HG02840 (cell line): ENCODE data around the gene WASL.
"Not testable (repeated sequence)": the region's sequence is repeated elsewhere in the genome, so short reads cannot be mapped to it uniquely, and the experiment has no call there.

Source experiments
- ATAC-seq: cut with Tn5 transposase; IDR thresholded peaks from one replicate; pipeline ENCODE4 v1.9.1; 2021; ENCODE audit warnings: mild to moderate bottlenecking, moderate library complexity, moderate number of reproducible peaks; ENCODE audit not compliant: unreplicated experiment, low FRiP score

WASL gene

DNA sequence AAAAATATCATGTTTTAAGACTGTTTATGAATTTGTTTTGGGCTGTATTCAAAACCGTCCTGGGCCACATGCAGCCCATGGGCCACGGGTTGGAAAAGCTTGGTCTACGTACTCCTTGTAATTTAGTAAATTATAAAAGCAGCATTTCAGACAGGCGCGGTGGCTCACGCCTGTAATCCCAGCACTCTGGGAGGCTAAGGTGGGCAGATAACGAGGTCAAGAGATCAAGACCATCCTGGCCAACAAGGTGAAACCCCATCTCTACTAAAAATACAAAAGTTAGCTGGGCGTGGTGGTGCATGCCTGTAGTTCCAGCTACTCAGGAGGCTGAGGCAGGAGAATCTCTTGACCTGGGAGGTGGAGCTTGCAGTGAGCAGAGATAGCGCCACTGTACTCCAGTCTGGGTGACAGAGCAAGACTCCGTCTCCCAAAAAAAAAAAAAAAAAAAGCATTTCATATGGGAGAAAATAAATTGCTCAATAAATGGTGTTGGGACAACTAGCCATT is 11.6 kb downstream of the WASL start:
- ATAC-seq, result not testable (repeated sequence)

DNA sequence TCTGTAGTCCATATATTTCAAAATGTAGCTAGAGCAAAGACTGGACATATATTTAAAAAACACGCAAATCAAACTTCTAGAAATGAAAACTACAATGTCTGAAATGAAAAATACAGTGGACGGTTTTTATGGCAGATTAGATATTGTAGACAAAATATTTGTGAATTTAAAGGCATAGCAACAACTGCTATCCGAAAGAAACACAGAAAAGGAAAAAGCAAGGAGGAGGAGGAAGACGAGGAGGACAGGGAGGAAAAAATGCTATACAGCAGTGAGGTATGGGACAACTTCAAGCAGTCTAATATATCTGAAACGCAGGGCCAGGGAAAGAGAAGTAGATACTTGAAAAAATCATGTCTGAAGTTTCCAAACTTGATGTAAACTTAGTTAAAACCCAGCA is 13.3 kb downstream of the WASL start:
- no peak for ATAC-seq

DNA sequence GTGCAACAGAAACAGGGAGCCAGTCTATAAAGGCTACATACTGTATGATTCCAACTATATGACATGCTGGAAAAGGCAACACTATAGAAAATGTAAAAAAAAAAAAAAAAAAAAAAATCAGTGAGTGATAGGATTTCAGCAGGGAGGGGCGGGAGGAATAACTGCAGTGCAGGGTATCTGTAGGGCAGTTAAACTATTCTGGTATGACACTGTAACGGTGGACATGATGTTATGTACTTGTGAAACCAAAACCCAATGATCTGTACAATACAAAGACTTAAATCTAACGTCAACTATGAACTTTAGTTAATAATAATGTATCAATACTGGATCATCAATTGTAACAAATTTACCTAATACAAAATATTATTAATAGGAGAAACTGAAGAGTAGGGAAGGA is 14.3 kb downstream of the WASL start:
- no peak for ATAC-seq

GRCh38 chr7:123732413-123733091 is 16.3 kb downstream of the WASL start:
- no peak for ATAC-seq

DNA sequence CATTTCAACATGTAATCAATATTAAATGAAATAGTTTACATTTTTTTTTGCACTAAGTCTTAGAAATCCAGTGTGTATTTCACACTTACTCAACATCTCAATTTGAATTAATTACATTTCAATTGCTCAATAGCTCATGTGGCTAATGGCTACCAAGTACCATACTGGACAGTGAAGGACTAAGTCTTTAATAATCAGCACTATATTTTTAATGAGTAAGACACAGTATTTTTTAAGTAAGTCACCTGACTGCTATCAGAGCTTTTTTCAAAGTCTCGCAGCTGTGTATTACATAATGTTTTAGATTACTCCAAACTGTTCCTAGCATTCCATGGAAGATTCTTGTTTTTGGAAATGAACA is 19.6 kb downstream of the WASL start:
- ATAC-seq, result no peak

DNA sequence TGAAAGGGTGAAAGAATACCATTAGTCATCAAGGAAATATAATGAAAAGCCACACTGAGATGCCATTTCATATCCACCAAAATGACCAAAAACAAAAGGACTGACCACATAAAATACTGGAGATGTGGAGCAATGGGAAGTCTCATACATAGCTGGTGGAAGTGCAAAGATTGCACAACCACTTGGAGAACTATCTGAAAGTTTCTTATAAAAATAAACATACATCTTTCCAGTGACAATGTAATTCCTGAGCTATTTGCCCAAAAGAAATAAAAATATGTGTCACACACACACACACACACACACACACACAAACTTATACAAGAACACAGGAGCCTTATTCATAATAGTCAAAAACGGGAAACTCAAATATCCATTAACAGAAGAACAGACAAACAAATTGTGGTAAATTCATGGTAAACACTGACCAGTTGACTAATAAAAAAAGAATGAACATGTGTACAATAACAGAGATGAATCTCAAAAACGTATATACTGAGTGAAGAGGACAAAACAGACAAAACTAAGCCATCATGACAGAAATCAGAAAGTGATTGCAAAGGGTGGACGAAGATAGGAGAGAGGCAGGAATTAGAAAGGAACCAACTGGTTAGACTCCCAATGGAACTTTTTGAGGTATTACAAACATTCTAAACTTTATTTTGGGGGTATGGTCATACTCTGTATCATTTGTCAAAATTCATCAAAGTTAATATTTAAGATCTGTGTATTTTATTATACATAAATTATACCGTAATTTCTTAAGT is 21.5 kb downstream of the WASL start:
- ATAC-seq, result no peak

DNA sequence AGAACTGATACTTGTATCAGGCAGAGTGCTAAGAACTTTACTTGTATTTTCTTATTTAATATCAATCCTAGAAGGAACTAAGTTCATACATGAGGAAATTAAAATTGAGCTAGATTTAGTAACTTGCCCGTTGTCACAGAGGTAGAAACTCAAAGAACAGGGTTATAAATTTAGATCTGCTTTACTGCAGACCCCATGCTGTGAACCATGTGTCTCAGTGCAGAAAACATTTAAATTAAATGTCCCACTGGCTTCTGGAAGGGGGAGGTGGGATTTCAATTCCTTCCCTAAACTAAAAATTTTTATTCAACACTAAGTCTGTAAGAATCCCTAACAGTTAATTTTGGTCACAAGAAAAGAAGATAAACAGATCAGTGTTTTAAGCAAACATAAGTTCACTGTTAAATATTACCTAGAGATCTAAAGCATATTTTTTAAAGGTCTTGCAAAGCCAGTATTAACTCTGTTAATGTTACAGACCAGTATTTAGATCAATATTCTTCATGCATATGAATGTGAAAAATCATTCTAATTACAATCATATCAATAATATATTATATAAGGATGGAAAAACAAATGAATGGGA is 23.1 kb downstream of the WASL start:
- ATAC-seq, result no peak

DNA sequence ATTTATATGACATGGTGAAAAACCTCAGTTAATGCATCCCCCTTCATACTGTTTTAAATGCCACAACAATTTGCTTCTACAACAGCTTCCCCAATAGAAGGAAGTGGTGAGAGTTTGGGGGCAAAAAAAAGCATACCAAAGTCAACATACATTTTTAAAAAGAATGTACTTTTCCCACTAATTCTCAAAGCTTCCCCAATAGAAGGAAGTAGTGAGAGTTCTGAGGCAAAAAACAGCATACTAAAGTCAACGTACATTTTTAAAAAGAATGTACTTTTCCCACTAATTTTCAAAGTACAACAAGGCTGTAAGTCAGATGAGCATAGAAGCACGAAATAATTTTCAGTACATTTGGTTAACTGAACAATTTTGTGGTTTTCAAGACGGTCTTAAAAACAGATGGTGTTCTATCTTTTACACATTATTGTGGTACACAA is 24.0 kb downstream of the WASL start:
- ATAC-seq, result no peak

DNA sequence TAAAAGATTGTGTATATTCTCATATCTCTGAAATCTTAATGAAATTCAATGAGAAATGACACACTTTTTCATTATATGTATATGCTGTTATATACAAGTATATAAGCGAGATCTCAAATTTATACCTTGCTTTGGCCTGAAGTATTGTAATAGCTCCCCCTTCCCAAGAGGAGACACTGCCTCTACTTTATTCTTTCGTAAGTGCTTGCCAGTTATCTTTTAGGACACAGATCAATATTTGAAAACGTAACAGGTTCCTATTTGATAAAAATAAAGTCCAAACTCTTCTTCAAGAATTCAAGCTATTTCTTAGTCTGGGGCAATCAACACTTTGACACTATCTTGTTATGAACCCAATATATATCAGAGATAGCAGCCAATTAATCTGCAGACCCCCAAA is 24.9 kb downstream of the WASL start:
- no peak for ATAC-seq

GRCh38 chr7:123720527-123720926 is 28.3 kb downstream of the WASL start:
- ATAC-seq, result not testable (repeated sequence)

DNA sequence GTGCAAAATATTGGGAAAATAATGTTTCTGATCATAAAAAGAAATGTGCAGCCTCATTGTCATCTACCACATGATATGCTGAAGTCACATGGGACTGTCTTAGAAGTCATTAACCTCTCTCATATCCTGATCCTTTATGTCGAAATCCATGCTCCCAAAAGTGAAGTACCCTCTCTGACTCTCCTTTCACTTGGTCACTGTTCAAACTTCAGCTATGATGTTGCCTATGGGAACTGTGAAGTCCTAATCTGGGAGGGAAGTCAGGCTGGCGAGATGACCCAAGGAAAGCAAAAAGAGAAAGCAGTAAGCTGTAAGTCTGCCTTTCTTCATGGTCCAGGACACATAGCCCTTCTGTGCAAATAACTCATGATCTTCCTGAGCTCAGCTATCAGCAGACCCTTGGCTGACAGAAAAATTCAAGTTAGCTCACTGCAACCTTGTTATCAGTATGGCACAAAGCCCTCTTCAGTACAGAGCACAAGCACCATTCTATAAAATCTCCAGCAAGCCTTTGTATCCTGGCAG is 29.5 kb downstream of the WASL start:
- no peak for ATAC-seq

- ATAC-seq, result no peak
Measured at GRCh38 chr7:123718773-123719172, 30.0 kb downstream of the WASL start.

DNA sequence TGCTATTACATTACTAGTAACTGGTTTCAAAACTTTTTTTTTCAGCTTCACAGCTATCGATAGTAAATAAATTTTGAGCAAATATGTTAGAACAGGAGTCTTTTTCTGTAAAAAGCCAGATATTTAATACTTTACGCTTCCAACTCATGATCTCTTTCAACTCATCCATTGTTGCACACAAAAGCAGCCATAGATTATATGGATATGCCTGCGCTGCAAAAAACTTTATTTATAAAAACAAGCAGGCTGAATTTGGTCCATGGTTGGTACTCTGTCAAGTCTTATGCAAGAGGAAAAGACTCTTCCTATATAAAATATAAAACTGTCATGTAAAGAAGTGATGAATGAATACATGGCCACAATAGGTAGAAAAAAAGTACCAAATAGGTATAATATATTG is 31.1 kb downstream of the WASL start:
- ATAC-seq, result no peak

GRCh38 chr7:123716877-123717276 is 31.9 kb downstream of the WASL start:
- no peak for ATAC-seq

GRCh38 chr7:123715799-123716198 is 33.0 kb downstream of the WASL start:
- ATAC-seq, result no peak

DNA sequence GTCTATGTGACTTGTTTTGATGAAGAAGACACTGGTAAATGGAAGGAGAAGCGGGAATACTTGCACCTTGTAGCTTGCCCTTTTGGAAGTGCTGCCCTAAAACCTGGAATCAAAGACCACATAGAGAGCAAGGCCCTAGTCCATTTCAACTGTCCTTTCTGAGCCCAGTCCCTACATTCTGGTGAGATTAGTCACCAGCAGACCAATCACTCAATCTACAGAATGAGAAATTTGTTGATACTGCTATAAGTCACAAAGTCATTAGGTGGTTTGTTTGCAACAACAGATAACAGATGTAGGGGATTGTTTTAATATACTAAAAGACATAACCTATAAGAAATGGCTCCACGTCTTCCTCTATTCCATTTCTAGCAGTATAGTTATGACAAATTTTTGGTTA is 33.6 kb downstream of the WASL start:
- ATAC-seq, result no peak

- ATAC-seq, result no peak
Measured at GRCh38 chr7:123714296-123715080, 34.3 kb downstream of the WASL start.

DNA sequence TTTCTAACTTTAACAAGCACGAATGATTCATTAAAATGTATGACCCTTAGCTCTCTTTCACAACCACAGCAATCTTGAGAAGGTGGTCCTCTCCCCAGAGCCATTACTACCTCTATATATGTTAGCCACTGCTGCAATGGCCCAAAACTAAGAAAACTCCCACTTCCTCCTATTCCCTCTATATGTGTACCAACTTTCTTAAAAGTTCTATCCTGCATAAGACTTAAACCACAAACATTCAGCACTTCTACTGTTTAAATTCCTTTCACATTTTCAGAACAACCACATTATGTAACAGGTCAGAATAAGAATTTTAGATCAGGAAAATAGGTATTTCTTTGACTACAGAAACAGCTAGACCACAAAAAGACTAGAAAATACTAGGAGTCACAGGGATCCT is 36.2 kb downstream of the WASL start:
- no peak for ATAC-seq

DNA sequence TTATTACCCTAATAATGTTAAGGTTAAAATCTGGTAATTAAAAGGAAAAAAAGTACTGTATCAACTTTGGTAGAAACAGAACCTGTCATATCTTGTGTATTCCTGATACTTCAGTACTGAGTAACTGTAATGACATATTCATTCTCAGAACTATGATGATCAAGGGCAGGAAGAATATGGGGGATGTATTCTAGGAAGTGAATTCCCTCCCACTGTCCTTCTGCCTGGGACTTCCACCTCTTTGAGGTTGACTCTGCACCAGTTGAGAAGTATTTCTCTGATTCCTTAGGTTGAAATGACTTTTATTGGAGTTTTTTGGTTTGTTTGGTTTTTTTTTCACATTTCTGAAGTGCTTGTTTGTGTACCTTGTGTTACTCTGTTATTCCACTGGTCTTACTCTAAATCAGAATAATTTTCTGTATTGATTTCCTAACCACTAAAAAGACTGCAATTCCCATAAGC is 36.9 kb downstream of the WASL start:
- no peak for ATAC-seq

DNA sequence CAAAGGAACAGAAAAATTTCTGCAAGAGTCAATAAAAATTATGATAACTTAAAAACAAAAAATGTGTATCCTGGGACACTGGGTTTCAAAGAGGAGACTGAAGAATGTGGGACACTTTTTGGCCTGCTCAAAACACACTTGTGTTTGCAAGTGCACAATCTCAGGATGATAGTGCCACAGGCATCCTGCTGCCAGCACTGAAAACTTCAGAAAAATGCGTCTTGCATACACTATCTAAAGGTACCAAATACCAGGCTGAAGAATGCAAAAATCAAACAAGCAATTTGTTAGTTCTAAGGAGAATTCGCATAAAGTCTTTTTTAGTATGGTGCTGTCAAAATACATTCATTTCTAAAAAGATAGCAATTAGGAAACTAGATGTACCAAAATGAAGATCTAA is 38.1 kb downstream of the WASL start:
- no peak for ATAC-seq

- ATAC-seq, result no peak
Measured at GRCh38 chr7:123709525-123709924, 39.3 kb downstream of the WASL start.
